DOHH2 (cell line): ENCODE measurements around the gene SMIM45.

ENCODE experiments used
- H3F3A ChIP-seq: fragments of 200-600 bp; sonication (generic), shearing (Covaris generic); 2 replicates; pipeline ENCODE4 v1.6.0; 2016; ENCODE audit warnings: antibody characterized with exemption, mild to moderate bottlenecking; ENCODE audit not compliant: control insufficient read depth, insufficient read depth
- H3K27ac ChIP-seq: fragments of 200-600 bp; sonication (generic); 2 replicates; pipeline ENCODE4 v1.5.1; 2014; ENCODE audit warnings: low read depth, mild to moderate bottlenecking, low read length, moderate library complexity
- H3K27me3 ChIP-seq: fragments of 200-600 bp; sonication (generic); 2 replicates; pipeline ENCODE4 v1.6.1; 2014; ENCODE audit warnings: mild to moderate bottlenecking, low read length, mixed read lengths; ENCODE audit not compliant: control insufficient read depth
- H3K36me3 ChIP-seq: fragments of 200-600 bp; sonication (generic); 2 replicates; pipeline ENCODE4 v1.6.1; 2014; ENCODE audit warnings: mild to moderate bottlenecking, low read length, moderate library complexity, mixed read lengths; ENCODE audit not compliant: control insufficient read depth
- H3K4me1 ChIP-seq: fragments of 200-600 bp; sonication (generic); 2 replicates; pipeline ENCODE4 v1.6.1; 2014; ENCODE audit warnings: mild to moderate bottlenecking, low read length, mixed read lengths; ENCODE audit not compliant: control insufficient read depth
- H3K4me2 ChIP-seq: fragments of 200-600 bp; sonication (generic); 2 replicates; pipeline ENCODE4 v1.6.0; 2014; ENCODE audit warnings: mild to moderate bottlenecking, low read length, moderate library complexity
- H3K4me3 ChIP-seq: fragments of 200-600 bp; sonication (generic); 2 replicates; pipeline ENCODE4 v1.5.1; 2014; ENCODE audit warnings: mild to moderate bottlenecking, low read length, mixed read lengths
- H3K79me2 ChIP-seq: fragments of 200-600 bp; sonication (generic); 2 replicates; pipeline ENCODE4 v1.6.1; 2014; ENCODE audit warnings: mild to moderate bottlenecking, low read length, mixed read lengths; ENCODE audit not compliant: control insufficient read depth
- H3K9me2 ChIP-seq: fragments of 200-600 bp; sonication (generic); replicated peaks from 2 replicates; pipeline ENCODE4 v1.6.1; 2014; ENCODE audit warnings: mild to moderate bottlenecking, low read length, mixed read lengths; ENCODE audit not compliant: control insufficient read depth
- H3K9me3 ChIP-seq: fragments of 200-600 bp; sonication (generic); 2 replicates; pipeline ENCODE4 v1.6.1; 2014; ENCODE audit warnings: antibody characterized with exemption, low read length, mixed read lengths; ENCODE audit not compliant: control insufficient read depth, insufficient read depth
- H4K20me1 ChIP-seq: fragments of 200-600 bp; sonication (generic); 2 replicates; pipeline ENCODE4 v1.6.0; 2014; ENCODE audit warnings: low read depth, mild to moderate bottlenecking, antibody characterized with exemption, low read length, moderate library complexity; ENCODE audit not compliant: control insufficient read depth, insufficient read depth
- EZH2phosphoT487 ChIP-seq: fragments of 200-600 bp; sonication (generic); IDR thresholded peaks from 2 replicates; pipeline ENCODE4 v1.6.1; 2017; ENCODE audit warnings: borderline replicate concordance, mild to moderate bottlenecking, antibody characterized with exemption, low read length, moderate library complexity, mixed read lengths
- TF ChIP-seq, protein P1 (sequence below): fragments of 200-600 bp; sonication (generic); IDR thresholded peaks from one replicate; pipeline ENCODE4 v1.5.1; 2014; ENCODE audit warnings: antibody characterized with exemption, mild to moderate bottlenecking, low read depth, low read length; ENCODE audit not compliant: poor library complexity, severe bottlenecking

Gene SMIM45

DNA sequence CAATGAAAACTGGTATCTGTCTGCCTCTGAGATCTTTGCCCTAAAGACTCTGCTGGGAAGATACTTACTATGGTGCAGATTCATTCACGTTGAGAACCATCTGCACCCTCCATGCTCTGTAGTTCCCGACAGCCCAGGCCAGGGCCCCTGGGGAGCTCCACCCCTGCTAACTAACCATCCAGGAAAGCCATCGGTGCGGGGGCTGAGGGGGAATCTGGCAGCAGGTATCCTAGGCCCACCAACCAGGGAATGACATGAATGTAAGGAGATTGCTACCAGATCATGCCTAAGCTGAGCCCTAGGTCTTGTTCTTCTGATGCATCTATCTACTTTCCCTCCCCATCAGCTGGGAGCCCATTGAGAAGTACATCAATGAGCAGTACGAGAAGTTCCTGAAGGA lies 35.3 kb downstream of the SMIM45 start:
- H3K9me3 ChIP-seq, result no peaks in the 10 kb centered on the region
- no peak overlapping the region for H3K27ac ChIP-seq
- H3K27me3 ChIP-seq, result peaks cover 12% of the 10 kb centered on the region; the same call in 1 of the 2 replicates
- no peak overlapping the region for H3K4me2 ChIP-seq
- H3K4me3 ChIP-seq, result no peak overlapping the region
- H3K4me1 ChIP-seq, result no peaks in the 10 kb centered on the region
- H3K36me3 ChIP-seq, result no peaks in the 10 kb centered on the region
- no peaks in the 10 kb centered on the region for H3K9me2 ChIP-seq
- TF ChIP-seq EZH2phosphoT487, result no peak
- TF ChIP-seq, protein P1, sequence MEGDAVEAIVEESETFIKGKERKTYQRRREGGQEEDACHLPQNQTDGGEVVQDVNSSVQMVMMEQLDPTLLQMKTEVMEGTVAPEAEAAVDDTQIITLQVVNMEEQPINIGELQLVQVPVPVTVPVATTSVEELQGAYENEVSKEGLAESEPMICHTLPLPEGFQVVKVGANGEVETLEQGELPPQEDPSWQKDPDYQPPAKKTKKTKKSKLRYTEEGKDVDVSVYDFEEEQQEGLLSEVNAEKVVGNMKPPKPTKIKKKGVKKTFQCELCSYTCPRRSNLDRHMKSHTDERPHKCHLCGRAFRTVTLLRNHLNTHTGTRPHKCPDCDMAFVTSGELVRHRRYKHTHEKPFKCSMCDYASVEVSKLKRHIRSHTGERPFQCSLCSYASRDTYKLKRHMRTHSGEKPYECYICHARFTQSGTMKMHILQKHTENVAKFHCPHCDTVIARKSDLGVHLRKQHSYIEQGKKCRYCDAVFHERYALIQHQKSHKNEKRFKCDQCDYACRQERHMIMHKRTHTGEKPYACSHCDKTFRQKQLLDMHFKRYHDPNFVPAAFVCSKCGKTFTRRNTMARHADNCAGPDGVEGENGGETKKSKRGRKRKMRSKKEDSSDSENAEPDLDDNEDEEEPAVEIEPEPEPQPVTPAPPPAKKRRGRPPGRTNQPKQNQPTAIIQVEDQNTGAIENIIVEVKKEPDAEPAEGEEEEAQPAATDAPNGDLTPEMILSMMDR, result no peak
- no peaks in the 10 kb centered on the region for H3K79me2 ChIP-seq
- no peaks in the 10 kb centered on the region for H3F3A ChIP-seq
- no peaks in the 10 kb centered on the region for H4K20me1 ChIP-seq

DNA sequence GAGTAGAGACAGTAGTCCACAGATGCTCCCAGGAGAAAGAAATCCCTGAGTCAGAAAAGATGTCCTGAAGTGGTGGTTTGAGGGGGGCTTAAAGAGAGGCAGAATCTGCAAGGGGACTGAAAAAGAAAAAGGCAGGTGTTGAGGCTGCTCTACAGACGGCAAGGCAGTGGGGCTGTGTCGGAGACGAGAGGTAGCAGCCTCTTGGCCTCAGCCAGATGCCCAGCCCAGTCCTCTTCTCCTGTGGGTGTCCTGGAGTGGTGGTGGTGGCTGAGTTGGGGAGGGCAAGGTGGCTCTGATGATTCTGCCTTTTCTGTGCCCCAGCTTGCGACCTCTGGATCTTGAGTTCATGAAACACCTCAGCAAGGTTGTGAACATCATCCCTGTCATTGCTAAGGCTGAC lies 37.3 kb downstream of the SMIM45 start:
- no peaks in the 10 kb centered on the region for H3K9me3 ChIP-seq
- no peak overlapping the region for H3K4me2 ChIP-seq
- H3K27ac ChIP-seq, result no peak overlapping the region
- peaks cover 19% of the 10 kb centered on the region; the same call in 1 of the 2 replicates for H3K27me3 ChIP-seq
- no peaks in the 10 kb centered on the region for H3K4me1 ChIP-seq
- no peak overlapping the region for H3K4me3 ChIP-seq
- H3K36me3 ChIP-seq, result no peaks in the 10 kb centered on the region
- TF ChIP-seq, protein P1, result no peak
- TF ChIP-seq EZH2phosphoT487, result no peak
- no peaks in the 10 kb centered on the region for H4K20me1 ChIP-seq
- H3K79me2 ChIP-seq, result no peaks in the 10 kb centered on the region
- H3F3A ChIP-seq, result no peaks in the 10 kb centered on the region
- no peaks in the 10 kb centered on the region for H3K9me2 ChIP-seq

DNA sequence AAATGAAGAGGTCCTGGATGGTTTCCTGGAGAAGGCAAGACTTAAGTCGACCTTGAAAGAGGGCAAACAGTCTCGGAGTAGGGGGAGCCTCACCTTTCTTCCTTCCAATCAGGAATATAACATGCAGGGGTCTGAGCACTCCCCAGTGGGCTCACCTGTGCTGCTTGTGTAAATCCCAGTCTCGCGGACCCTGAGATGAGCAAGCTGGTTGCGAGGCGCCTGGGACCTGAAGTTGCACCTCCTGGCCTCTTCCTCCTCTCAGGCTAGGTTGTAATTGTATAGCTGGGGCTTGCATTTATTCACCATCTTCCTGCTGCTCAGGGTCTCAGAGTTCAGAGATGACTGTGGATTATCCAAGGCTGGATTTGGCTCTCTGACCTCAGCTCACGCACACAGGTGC lies 39.2 kb downstream of the SMIM45 start:
- no peak overlapping the region for H3K4me2 ChIP-seq
- H3K4me1 ChIP-seq, result no peaks in the 10 kb centered on the region
- H3K27me3 ChIP-seq, result peaks cover 24% of the 10 kb centered on the region; the same call in 1 of the 2 replicates
- no peaks in the 10 kb centered on the region for H3K36me3 ChIP-seq
- TF ChIP-seq EZH2phosphoT487, result no peak
- TF ChIP-seq, protein P1, result no peak
- no peaks in the 10 kb centered on the region for H3F3A ChIP-seq
- no peak overlapping the region for H3K27ac ChIP-seq
- H3K9me3 ChIP-seq, result no peaks in the 10 kb centered on the region
- no peaks in the 10 kb centered on the region for H3K9me2 ChIP-seq
- no peaks in the 10 kb centered on the region for H3K79me2 ChIP-seq
- H4K20me1 ChIP-seq, result no peaks in the 10 kb centered on the region
- no peak overlapping the region for H3K4me3 ChIP-seq

DNA sequence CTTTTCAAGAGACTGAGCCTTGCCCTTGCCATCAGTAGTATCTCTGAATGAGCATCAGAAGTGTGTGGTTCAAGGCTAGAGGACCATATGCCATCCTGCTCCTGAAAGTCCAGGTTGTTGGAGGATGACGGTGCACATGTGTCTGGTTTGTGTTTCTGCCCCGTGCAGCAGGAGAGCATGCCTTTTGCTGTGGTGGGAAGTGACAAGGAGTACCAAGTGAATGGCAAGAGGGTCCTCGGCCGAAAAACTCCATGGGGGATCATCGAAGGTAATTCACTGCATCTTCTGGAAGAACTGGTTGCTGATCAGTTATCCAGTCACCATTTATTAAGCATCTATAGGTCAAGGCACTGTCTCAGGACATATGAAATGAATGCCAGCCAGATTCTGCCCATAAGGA lies 40.5 kb downstream of the SMIM45 start:
- Histone ChIP-seq H4K20me1 (no peaks in the 10 kb centered on the region), H3F3A (no peaks in the 10 kb centered on the region), H3K9me3 (no peaks in the 10 kb centered on the region), H3K27ac (no peak overlapping the region), H3K79me2 (no peaks in the 10 kb centered on the region), H3K27me3 (peaks cover 31% of the 10 kb centered on the region), H3K9me2 (no peaks in the 10 kb centered on the region), H3K4me2 (no peak overlapping the region), H3K36me3 (no peaks in the 10 kb centered on the region), H3K4me3 (no peak overlapping the region), H3K4me1 (no peaks in the 10 kb centered on the region)
- no peak for TF ChIP-seq EZH2phosphoT487
- TF ChIP-seq, protein P1, result no peak
